Testis (tissue), 3 donors: ENCODE results near the gene CA5A. TPM values are rescaled to one million over a fixed set of nuclear protein-coding genes. Genes with fewer than 3 reads are reported as not detected.

Experiments
- DNase-seq: peaks from one replicate; pipeline ENCODE4 v3.0.0-alpha.2; 2019
- H3K27ac ChIP-seq, 2 donors: fragments of 200-600 bp; sonication (generic); one replicate each; pipeline ENCODE4 v1.5.1; 2019
- H3K27me3 ChIP-seq: fragments of 200-600 bp; sonication (generic); one replicate; pipeline ENCODE4 v1.5.1; 2019
- H3K36me3 ChIP-seq: fragments of 200-600 bp; sonication (generic); one replicate; pipeline ENCODE4 v1.5.1; 2017; ENCODE audit warnings: low read depth; ENCODE audit errors: missing control alignments
- H3K4me1 ChIP-seq: fragments of 200-600 bp; sonication (generic); one replicate; pipeline ENCODE4 v1.5.1; 2019
- H3K4me3 ChIP-seq, 2 donors: fragments of 200-600 bp; sonication (generic); one replicate each; pipeline ENCODE4 v1.5.1; 2017 to 2019
- H3K9me3 ChIP-seq: fragments of 200-600 bp; sonication (generic); one replicate; pipeline ENCODE4 v1.5.1; 2017
- POLR2A ChIP-seq: fragments of 450-650 bp; IDR thresholded peaks from one replicate; pipeline ENCODE4 v1.6.1; 2017; ENCODE audit warnings: antibody characterized with exemption, mild to moderate bottlenecking, moderate library complexity
- WGBS, 2 donors: methylation state at CpG; one replicate each; pipeline ENCODE4 v1.1.5; 2018; 5-methylcytosine and 5-hydroxymethylcytosine counted together
- intact Hi-C: fragments of 100-400 bp; cut with DNase I; formaldehyde crosslinking; loops from one replicate; pipeline ENCODE4 v1.15.1; 2023; ENCODE audit warnings: low total_unique reads
- polyA plus RNA-seq: library from polyadenylated mRNA; stranded (reverse); fragments of 350-450 nt; fragmentation: Illumina TruSeq; extraction: RNeasy Lipid Tissue Mini Kit (QIAGEN cat#74804); gene quantifications from one replicate; pipeline ENCODE4 v1.2.3, GENCODE V29; 2014; ENCODE audit warnings: low read depth, low replicate concordance; ENCODE audit not compliant: insufficient read depth
- total RNA-seq, 2 donors: library from RNA; depleted of rRNA; stranded (reverse); fragments of >200 nt; gene quantifications; one replicate each; pipeline ENCODE4 v1.2.3, GENCODE V29; 2016
- TF ChIP-seq, protein P1 (sequence below), 3 experiments: fragments of 450-650 bp in 2 of 3; fragments of 200-600 bp in 1 of 3; sonication (generic) in 1 of 3; IDR thresholded peaks; one replicate each; pipeline ENCODE4 v1.5.1; 2016 to 2019; ENCODE audit warnings: antibody characterized with exemption in 3 of 3, mild to moderate bottlenecking in 2 of 3, moderate library complexity in 1 of 3

Gene CA5A
- total and polyA plus RNA-seq, 3 donors from 2014 or later = not detected

GRCh38 chr16:87968541-87968940 lies 32.2 kb upstream of the CA5A start:
- no peak overlapping the region for H3K4me3 ChIP-seq
- intact Hi-C loops = no loop called here
- no peaks in the 10 kb centered on the region for H3K27me3 ChIP-seq
- no peaks in the 10 kb centered on the region for H3K9me3 ChIP-seq
- TF ChIP-seq POLR2A = no peak
- TF ChIP-seq, protein P1, sequence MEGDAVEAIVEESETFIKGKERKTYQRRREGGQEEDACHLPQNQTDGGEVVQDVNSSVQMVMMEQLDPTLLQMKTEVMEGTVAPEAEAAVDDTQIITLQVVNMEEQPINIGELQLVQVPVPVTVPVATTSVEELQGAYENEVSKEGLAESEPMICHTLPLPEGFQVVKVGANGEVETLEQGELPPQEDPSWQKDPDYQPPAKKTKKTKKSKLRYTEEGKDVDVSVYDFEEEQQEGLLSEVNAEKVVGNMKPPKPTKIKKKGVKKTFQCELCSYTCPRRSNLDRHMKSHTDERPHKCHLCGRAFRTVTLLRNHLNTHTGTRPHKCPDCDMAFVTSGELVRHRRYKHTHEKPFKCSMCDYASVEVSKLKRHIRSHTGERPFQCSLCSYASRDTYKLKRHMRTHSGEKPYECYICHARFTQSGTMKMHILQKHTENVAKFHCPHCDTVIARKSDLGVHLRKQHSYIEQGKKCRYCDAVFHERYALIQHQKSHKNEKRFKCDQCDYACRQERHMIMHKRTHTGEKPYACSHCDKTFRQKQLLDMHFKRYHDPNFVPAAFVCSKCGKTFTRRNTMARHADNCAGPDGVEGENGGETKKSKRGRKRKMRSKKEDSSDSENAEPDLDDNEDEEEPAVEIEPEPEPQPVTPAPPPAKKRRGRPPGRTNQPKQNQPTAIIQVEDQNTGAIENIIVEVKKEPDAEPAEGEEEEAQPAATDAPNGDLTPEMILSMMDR (IDR thresholded peaks at IDR 0.05) = no peak
- H3K4me1 ChIP-seq = peaks cover 22% of the 10 kb centered on the region
- no peak for DNase-seq
- no peaks in the 10 kb centered on the region for H3K36me3 ChIP-seq
- H3K27ac ChIP-seq = no peak overlapping the region
- WGBS, 2 donors = 93 to 94% methylated on average over 7 of the region's 7 CpGs

DNA sequence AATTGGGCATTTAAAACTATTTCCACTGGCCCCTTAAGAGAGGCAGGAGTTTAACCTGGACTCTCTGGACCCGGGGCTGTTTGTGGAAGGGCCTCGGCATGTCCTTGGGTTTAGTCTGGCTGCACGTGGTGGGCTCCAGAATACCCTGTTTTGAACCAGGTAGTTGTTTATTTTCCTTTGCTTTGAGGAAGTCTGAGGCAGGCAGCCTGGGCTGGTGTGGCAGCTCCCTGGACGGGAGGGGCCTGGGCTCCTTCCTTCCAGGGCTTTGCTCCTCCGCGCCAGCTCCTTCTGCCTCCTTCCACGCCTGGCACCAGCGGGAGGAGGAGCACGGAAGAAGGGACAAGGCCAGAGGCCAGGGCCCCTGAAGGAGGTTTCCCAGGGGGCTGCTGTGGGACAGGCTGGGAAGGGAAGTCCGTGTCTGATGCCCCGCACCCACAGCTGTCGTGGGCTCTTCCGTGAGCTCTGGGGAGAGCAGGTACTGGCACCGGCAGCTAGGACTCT lies 30.4 kb upstream of the CA5A start:
- TF ChIP-seq, protein P1 (IDR thresholded peaks at IDR 0.05) = no peak
- no peak for DNase-seq
- Histone ChIP-seq H3K27ac (peak overlapping the region; percentile 59 to 75), H3K27me3 (no peaks in the 10 kb centered on the region), H3K36me3 (no peaks in the 10 kb centered on the region), H3K4me1 (peaks cover 22% of the 10 kb centered on the region), H3K4me3 (no peak overlapping the region), H3K9me3 (no peaks in the 10 kb centered on the region)
- intact Hi-C loops = no loop called here
- 22 to 33% methylated on average over 14 of the region's 14 CpGs for WGBS, 2 donors

DNA sequence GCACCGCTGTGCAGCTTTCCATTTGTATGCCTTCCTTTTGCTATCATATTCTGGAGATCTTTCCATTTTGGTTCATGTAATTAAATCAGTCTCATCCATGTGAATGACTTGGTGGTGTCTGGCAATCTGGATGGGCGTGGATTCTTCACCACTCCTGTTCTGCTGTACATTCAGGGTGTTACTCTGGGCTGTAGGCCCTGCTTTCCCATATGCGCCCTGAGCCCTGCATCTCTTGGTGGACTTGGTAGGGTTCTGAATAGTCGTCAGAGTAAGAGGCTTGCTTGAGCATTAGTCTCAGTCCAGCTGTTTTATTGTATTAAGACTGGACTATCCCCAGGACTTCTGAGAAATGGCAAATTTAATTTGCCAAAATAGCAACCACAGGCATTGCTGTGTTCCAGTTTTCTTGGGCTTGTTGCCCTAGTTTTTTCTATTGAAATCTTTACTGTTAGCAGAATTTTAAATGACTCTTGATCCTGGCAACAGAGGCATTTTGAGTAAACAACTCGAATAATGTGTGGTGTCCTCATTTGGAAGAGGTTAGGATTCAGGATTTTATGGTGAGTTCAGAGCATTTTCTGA lies 29.8 kb upstream of the CA5A start:
- Histone ChIP-seq H3K4me3 (no peak overlapping the region), H3K27me3 (no peaks in the 10 kb centered on the region), H3K36me3 (no peaks in the 10 kb centered on the region), H3K9me3 (no peaks in the 10 kb centered on the region), H3K27ac (peak overlapping the region; percentile 59 to 75), H3K4me1 (peaks cover 22% of the 10 kb centered on the region)
- WGBS, 2 donors = 69 to 77% methylated on average over 5 of the region's 5 CpGs
- intact Hi-C loops = no loop called here
- DNase-seq = no peak
- no peak for TF ChIP-seq POLR2A
- TF ChIP-seq, protein P1 (IDR thresholded peaks at IDR 0.05) = no peak

DNA sequence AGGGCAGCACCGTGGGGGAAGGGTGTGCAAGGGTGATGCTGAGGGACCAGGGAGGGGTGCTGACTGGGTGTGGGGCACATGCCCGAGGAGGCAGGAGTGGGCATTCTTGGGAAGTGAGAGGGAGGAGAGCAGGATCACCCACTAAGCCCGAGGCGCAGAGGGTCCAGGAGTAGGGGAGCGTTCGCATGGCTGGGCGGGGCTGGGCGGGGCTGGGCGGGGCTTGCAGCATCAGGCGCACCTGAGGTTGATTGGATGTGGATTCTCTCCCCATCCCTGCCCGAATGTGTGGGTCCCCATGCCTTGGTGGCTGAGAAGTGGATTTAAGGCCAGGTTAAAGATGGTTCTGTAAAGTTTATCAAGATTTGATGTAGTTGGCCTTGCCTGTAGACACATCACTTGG lies 29.1 kb upstream of the CA5A start:
- no peak for DNase-seq
- TF ChIP-seq POLR2A = no peak
- Histone ChIP-seq H3K4me3 (no peak overlapping the region), H3K4me1 (peaks cover 19% of the 10 kb centered on the region), H3K27ac (no peak overlapping the region), H3K27me3 (no peaks in the 10 kb centered on the region), H3K36me3 (no peaks in the 10 kb centered on the region), H3K9me3 (no peaks in the 10 kb centered on the region)
- intact Hi-C loops = no loop called here
- WGBS, 2 donors = 90 to 93% methylated on average over 11 of the region's 11 CpGs

DNA sequence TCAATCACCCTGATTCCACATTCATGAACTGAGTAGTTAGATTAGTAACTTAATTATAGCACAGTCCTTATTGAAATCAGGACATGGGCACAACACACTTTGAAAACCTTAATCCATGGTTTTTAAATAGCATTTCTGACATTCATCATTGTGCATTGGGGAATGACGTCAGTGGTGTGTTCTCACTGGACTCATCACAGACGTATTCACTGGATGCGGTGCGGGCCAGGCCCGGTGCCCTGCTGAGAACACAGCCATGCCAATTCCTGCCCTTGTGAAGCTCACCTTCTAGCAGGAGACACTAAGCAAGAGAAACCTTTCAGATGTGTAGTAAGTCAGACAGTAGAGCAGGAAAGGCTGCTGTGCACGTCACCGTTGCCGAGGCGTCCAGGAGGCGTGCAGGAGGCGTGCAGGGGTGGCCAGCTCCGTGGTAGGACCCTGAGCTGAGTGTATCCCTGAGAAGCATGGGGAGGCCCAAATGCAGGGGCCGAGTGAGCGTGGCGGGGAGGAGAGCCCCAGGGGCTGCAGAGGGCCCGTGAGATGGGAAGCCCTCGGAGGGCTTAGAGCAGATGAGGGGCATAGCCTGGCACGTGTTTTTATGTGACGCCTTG lies 27.8 kb upstream of the CA5A start:
- Histone ChIP-seq H3K4me1 (peaks cover 14% of the 10 kb centered on the region), H3K4me3 (no peak overlapping the region), H3K36me3 (no peaks in the 10 kb centered on the region), H3K9me3 (no peaks in the 10 kb centered on the region), H3K27me3 (no peaks in the 10 kb centered on the region), H3K27ac (no peak overlapping the region)
- 84 to 89% methylated on average over 16 to 18 of the region's 19 CpGs for WGBS, 2 donors
- no peak for TF ChIP-seq POLR2A
- TF ChIP-seq, protein P1 (IDR thresholded peaks at IDR 0.05) = no peak
- intact Hi-C loops = no loop called here
- no peak for DNase-seq
